GM10847 (cell line): Measurements from ENCODE around the gene LEPR.

Experiments used
- POLR2A ChIP-seq: IDR thresholded peaks from 2 replicates; pipeline ENCODE4 v1.6.1; 2011; ENCODE audit not compliant: insufficient read length; ENCODE audit errors: extremely low read depth

The LEPR gene

GRCh38 chr1:65442442-65442841 is 22.0 kb downstream of the LEPR start:
- TF ChIP-seq POLR2A = no peak

GRCh38 chr1:65443647-65444046 is 23.2 kb downstream of the LEPR start:
- TF ChIP-seq POLR2A = no peak

- TF ChIP-seq POLR2A = no peak
These were observed 23.7 kb downstream of the LEPR start for GRCh38 chr1:65444128-65444640.

GRCh38 chr1:65445837-65446236 is 25.4 kb downstream of the LEPR start:
- TF ChIP-seq POLR2A = no peak

- no peak for TF ChIP-seq POLR2A
These were observed 28.9 kb downstream of the LEPR start for GRCh38 chr1:65449214-65449823.

- TF ChIP-seq POLR2A = no peak
These were observed 36.0 kb downstream of the LEPR start for GRCh38 chr1:65456481-65456880.

- TF ChIP-seq POLR2A = no peak
These were observed 37.4 kb downstream of the LEPR start for GRCh38 chr1:65457868-65458267.

GRCh38 chr1:65458730-65459396 is 38.4 kb downstream of the LEPR start:
- TF ChIP-seq POLR2A = no peak

GRCh38 chr1:65459397-65459768 is 38.9 kb downstream of the LEPR start:
- no peak for TF ChIP-seq POLR2A

GRCh38 chr1:65467536-65467935 is 47.1 kb downstream of the LEPR start:
- no peak for TF ChIP-seq POLR2A

- no peak for TF ChIP-seq POLR2A
These were observed 48.8 kb downstream of the LEPR start for GRCh38 chr1:65469126-65469888.

GRCh38 chr1:65469889-65470340 is 49.4 kb downstream of the LEPR start:
- no peak for TF ChIP-seq POLR2A
